Measurements from ENCODE around the gene ZNF692. TPM values are rescaled to one million over a fixed set of nuclear protein-coding genes. Genes with fewer than 3 reads are reported as not detected.

ZNF692 gene, protein sequence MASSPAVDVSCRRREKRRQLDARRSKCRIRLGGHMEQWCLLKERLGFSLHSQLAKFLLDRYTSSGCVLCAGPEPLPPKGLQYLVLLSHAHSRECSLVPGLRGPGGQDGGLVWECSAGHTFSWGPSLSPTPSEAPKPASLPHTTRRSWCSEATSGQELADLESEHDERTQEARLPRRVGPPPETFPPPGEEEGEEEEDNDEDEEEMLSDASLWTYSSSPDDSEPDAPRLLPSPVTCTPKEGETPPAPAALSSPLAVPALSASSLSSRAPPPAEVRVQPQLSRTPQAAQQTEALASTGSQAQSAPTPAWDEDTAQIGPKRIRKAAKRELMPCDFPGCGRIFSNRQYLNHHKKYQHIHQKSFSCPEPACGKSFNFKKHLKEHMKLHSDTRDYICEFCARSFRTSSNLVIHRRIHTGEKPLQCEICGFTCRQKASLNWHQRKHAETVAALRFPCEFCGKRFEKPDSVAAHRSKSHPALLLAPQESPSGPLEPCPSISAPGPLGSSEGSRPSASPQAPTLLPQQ
- total RNA-seq (2022; extraction: Qiagen RNA extraction; ENCODE audit: low read depth), result 12.4 to 25.1 TPM (median 24.3 TPM) in 5 replicates

DNA sequence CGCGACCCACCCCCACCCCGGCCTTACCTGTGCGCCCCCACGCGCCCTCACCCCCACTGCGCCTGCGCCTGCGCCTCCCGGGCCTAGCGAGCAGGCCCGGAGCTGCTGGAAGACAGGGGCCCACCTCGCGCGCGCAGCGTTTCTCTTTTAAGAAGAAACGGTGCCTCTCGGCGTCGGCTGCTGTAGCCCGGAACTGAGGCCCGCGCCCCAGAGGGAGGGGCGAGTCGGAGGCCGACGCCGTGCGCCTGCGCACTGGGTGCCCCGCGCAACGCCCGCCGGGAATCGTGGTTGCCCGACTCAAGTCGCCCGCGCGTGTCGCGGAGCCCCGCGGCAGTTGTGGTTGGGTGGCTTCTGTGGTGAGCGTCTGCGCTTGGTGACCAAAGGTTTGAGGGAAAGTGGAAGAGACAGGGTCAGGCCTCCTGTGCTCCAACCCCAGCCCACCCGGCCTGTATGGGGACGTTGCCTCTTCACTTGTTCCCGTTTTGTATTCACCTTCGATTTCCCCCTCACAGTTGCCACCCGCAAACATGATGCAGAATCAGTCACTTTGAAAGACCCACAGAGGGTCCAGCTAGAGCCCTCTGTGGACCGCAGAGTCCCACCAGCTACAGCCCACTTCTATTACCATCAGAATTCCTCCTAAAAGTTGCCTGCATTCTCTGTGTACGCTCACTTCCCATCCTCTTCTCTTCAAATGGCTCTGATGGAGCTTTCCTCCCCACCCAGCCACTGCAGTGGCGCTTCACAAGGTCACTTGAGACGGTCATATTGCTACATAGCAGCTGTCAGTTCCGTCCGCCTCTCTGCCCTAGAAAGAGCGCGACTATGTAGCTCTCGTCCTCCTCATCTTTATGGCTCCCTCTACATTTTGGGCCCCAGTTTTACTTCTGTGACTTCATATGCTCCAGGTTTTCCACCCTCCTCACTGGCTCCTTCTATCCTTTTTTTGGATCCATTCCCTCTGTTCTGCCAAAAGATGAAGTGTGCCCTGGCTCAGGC is at the start of gene ZNF692:
Gene ZNF692, minus strand, starts transcription at position 195 of the 999 bp plus-strand sequence. CDS start 776 bp downstream, outside the sequence.

DNA sequence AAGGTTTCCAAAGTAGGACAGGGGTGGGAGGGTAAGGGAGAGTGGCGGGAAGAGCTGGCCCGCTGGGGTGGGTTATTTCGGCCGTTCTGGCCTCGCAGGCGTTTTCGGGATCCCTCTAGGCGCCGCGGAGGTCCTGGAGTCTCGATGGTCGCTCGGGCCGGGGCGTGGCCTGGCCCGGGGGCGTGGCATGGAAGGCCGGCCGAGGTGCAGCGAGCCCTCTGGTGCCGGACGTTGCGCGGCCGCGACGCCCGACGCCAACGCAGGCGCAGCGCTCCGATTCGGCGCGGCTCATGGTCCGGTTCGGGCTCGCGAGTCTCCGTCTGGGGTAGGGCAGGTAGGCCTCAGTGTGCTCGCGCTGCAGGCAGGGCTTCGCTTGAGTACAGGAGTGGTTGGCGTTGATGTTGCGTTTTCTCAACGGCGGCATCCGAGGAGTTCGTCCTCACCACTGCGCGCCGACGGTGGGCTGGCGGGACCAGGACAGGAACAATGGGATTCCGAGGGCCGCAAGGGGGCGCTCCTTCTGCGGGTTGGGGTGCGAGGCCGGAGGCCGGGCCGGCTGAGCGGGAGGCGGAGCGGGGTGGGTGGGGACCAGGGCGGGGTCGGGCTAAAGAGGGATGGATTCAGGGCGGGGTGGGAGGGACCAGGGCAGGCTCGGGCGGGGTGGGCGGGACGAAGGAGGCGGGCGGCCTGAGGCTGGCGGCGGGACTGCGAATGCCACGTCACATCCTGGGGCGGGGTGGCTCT is 47.3 kb upstream of the ZNF692 start, which contains the start of gene PGBD2:
Gene PGBD2, plus strand, starts transcription at position 227 of the 744 bp plus-strand sequence. CDS start 7,628 bp downstream, outside the sequence.

DNA sequence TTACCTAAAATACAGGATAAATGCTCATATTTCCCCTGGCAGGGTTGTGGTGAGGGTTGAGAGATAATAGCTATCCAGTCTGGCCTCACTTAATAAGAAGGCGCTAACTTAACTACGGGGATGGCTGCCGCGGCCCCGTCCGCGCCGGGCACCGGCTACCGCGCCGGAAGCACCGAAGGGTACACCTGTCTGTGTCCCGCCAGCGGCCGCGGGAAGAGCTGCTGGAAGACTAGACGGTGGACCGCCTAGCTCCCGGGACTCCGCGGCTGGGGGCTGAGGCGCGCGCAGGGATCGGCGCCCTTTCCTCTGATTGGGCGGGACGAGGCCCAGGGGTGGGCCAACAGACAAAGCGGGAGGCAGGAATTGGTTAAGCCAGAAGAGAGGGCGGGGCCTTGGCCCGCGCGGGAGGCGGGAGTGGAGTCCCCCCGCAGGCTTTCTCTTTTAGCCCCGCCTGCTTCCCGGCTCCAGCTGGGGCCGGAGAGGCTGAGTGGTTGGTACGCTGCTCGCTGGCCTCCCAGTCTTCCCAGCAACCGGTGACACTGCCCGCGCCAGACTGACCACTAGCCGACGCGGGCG is 21.0 kb downstream of the ZNF692 start, which contains the start of gene ZNF672:
Gene ZNF672, plus strand, starts transcription at position 444 of the 576 bp plus-strand sequence. CDS start 9,051 bp downstream, outside the sequence.

DNA sequence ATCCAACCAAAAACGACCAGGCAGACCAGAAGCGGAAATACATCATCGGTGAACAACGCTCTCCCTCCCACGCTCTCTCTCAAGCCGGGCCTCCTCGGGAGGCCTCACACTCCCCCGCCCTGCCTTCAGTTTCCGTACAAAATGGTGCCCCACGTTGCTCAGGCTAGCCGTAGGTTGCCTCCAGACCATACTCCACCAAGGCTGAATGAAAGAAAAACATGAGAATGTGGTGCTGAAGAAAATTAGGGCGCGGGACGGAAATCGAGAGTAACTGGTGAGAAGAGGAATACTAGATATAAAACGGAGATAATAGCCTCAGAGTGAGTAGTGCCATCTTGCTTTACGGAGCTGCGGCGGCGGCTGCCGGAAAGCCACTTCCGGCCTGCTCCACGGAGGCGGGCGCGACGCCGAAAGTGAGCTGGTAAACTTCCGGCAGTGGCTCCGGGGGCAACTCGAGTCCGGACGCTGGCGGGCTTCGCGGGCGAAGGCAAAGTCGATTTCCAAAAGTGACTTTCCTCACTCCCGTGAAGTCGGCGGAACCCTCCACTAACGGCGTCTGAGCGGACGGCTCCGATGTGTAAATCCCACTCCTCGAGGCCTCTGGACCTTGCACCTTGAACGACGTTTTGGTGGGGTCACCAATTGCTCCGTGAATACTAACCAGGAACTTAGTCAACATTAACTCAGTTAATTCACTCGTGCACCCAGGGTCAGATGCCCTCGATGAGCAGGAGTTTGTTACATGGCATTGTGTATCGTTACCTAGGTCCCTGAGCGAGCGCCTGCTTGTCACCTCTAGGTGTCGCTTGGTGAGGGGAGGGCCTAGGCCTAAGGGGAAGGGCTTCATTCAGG is 32.8 kb downstream of the ZNF692 start, which contains the start of gene SH3BP5L:
Gene SH3BP5L, minus strand, starts transcription at position 7 of the 852 bp plus-strand sequence. CDS start 980 bp downstream, outside the sequence.

Other genes with a start within 250 kb of the ZNF692 start
- gene OR2T11, start 224.0 kb downstream of the ZNF692 start, total RNA-seq (2022; extraction: Qiagen RNA extraction; ENCODE audit: low read depth), result not detected in 5 replicates
- not detected in 5 replicates for gene OR2T35, start 213.8 kb downstream of the ZNF692 start, total RNA-seq (2022; extraction: Qiagen RNA extraction; ENCODE audit: low read depth)
- gene OR2T27, start 203.6 kb downstream of the ZNF692 start, total RNA-seq (2022; extraction: Qiagen RNA extraction; ENCODE audit: low read depth), result not detected in 5 replicates
- gene OR14I1, start 156.3 kb downstream of the ZNF692 start, total RNA-seq (2022; extraction: Qiagen RNA extraction; ENCODE audit: low read depth), result not detected in 5 replicates
- 0.15 to 0.22 TPM (median 0.21 TPM) in 4 of 5 replicates, not detected in the other for gene LYPD8, start 103.3 kb downstream of the ZNF692 start, total RNA-seq (2022; extraction: Qiagen RNA extraction; ENCODE audit: low read depth)
- gene SH3BP5L, start 33.2 kb downstream of the ZNF692 start, total RNA-seq (2022; extraction: Qiagen RNA extraction; ENCODE audit: low read depth), result 21.9 to 31.3 TPM (median 25.1 TPM) in 5 replicates
- gene ZNF672, start 20.9 kb downstream of the ZNF692 start, total RNA-seq (2022; extraction: Qiagen RNA extraction; ENCODE audit: low read depth), result 15.7 to 26.3 TPM (median 23.3 TPM) in 5 replicates
- gene PGBD2, start 47.1 kb upstream of the ZNF692 start, total RNA-seq (2022; extraction: Qiagen RNA extraction; ENCODE audit: low read depth), result 3.7 to 3.9 TPM (median 3.8 TPM) in 5 replicates